GM21737 (cell line): ENCODE results near the gene MOV10L1.

Experiments used
- ATAC-seq: cut with Tn5 transposase; IDR thresholded peaks from one replicate; pipeline ENCODE4 v1.9.1; 2021; ENCODE audit warnings: mild to moderate bottlenecking, moderate library complexity; ENCODE audit not compliant: unreplicated experiment

MOV10L1 gene

GRCh38 chr22:50101870-50102565 lies 12.2 kb downstream of the MOV10L1 start:
- no peak for ATAC-seq

- ATAC-seq = no peak
Measured at GRCh38 chr22:50102946-50103345, 13.1 kb downstream of the MOV10L1 start.

GRCh38 chr22:50104141-50104544 lies 14.3 kb downstream of the MOV10L1 start:
- ATAC-seq = no peak

GRCh38 chr22:50105208-50106100 lies 15.6 kb downstream of the MOV10L1 start:
- ATAC-seq = no peak

- ATAC-seq = no peak
Measured at GRCh38 chr22:50107529-50107928, 17.7 kb downstream of the MOV10L1 start.

- ATAC-seq = no peak
Measured at GRCh38 chr22:50111056-50111455, 21.2 kb downstream of the MOV10L1 start.

- ATAC-seq = no peak
Measured at GRCh38 chr22:50112151-50113118, 22.6 kb downstream of the MOV10L1 start.

- ATAC-seq = no peak
Measured at GRCh38 chr22:50114221-50115021, 24.6 kb downstream of the MOV10L1 start.

- ATAC-seq = no peak
Measured at GRCh38 chr22:50115693-50116092, 25.9 kb downstream of the MOV10L1 start.

- no peak for ATAC-seq
Measured at GRCh38 chr22:50117168-50117762, 27.5 kb downstream of the MOV10L1 start.

- no peak for ATAC-seq
Measured at GRCh38 chr22:50118129-50118528, 28.3 kb downstream of the MOV10L1 start.

GRCh38 chr22:50118557-50119168 lies 28.9 kb downstream of the MOV10L1 start:
- no peak for ATAC-seq

- no peak for ATAC-seq
Measured at GRCh38 chr22:50119169-50119767, 29.5 kb downstream of the MOV10L1 start.

GRCh38 chr22:50119768-50120251 lies 30.0 kb downstream of the MOV10L1 start:
- no peak for ATAC-seq

GRCh38 chr22:50121202-50121740 lies 31.5 kb downstream of the MOV10L1 start:
- ATAC-seq = no peak

- ATAC-seq = no peak
Measured at GRCh38 chr22:50123119-50123518, 33.3 kb downstream of the MOV10L1 start.

- no peak for ATAC-seq
Measured at GRCh38 chr22:50125029-50125428, 35.2 kb downstream of the MOV10L1 start.

- no peak for ATAC-seq
Measured at GRCh38 chr22:50129121-50129736, 39.4 kb downstream of the MOV10L1 start.
